Epithelial cell of esophagus (primary cell): ENCODE data around the gene ARG1.

Source experiments
- DNase-seq: peaks from one replicate; pipeline ENCODE4 v3.0.0; 2010; ENCODE audit warnings: low read depth
- H3K4me3 ChIP-seq: 2 replicates; pipeline ENCODE4 v1.5.1; 2011; ENCODE audit warnings: mild to moderate bottlenecking, low read length, control low read depth
- CTCF ChIP-seq: IDR thresholded peaks from 2 replicates; pipeline ENCODE4 v1.5.1; 2011; ENCODE audit warnings: low read depth, mild to moderate bottlenecking, low read length, control low read depth, inconsistent platforms; ENCODE audit not compliant: insufficient read depth; ENCODE audit errors: missing control alignments

ARG1 gene

GRCh38 chr6:131600716-131601115 lies 27.7 kb downstream of the ARG1 start:
- no peak for DNase-seq
- no peak for TF ChIP-seq CTCF
- no peak overlapping the region for H3K4me3 ChIP-seq

GRCh38 chr6:131602781-131603312 lies 29.8 kb downstream of the ARG1 start:
- DNase-seq, result peak; percentile 54

GRCh38 chr6:131613296-131613925 lies 40.4 kb downstream of the ARG1 start:
- no peak for TF ChIP-seq CTCF
- no peak for DNase-seq
- no peak overlapping the region for H3K4me3 ChIP-seq

More at GRCh38 chr6:131602781-131603312, 29.8 kb downstream of the ARG1 start:
- TF ChIP-seq CTCF, result no peak
- no peak overlapping the region for H3K4me3 ChIP-seq

- no peak for DNase-seq
- no peak for TF ChIP-seq CTCF
- H3K4me3 ChIP-seq, result no peak overlapping the region
Observed at GRCh38 chr6:131615275-131615674, 42.2 kb downstream of the ARG1 start.

GRCh38 chr6:131627724-131628682 lies 55.0 kb downstream of the ARG1 start, which contains the start of gene MED23:
TSS of gene MED23 (minus strand) at chr6:131628242. CDS start at chr6:131628049, 193 bp downstream.
- peak; percentile 98 for DNase-seq
- peak within 1 kb of the TSS; percentile 82 for H3K4me3 ChIP-seq
- TF ChIP-seq CTCF, result peak; percentile 92

- TF ChIP-seq CTCF, result no peak
- H3K4me3 ChIP-seq, result no peak overlapping the region
Observed at GRCh38 chr6:131628726-131629125, 55.7 kb downstream of the ARG1 start.

More at GRCh38 chr6:131628726-131629125, 55.7 kb downstream of the ARG1 start:
- no peak for DNase-seq
